GM12801 (cell line): Measurements from ENCODE around the gene SYMPK.

Experiments
- TF ChIP-seq, protein P1 (sequence below): IDR thresholded peaks from one replicate; pipeline ENCODE4 v1.5.1; 2011; ENCODE audit warnings: control low read depth; ENCODE audit not compliant: insufficient read length; ENCODE audit errors: extremely low read depth

SYMPK gene

DNA sequence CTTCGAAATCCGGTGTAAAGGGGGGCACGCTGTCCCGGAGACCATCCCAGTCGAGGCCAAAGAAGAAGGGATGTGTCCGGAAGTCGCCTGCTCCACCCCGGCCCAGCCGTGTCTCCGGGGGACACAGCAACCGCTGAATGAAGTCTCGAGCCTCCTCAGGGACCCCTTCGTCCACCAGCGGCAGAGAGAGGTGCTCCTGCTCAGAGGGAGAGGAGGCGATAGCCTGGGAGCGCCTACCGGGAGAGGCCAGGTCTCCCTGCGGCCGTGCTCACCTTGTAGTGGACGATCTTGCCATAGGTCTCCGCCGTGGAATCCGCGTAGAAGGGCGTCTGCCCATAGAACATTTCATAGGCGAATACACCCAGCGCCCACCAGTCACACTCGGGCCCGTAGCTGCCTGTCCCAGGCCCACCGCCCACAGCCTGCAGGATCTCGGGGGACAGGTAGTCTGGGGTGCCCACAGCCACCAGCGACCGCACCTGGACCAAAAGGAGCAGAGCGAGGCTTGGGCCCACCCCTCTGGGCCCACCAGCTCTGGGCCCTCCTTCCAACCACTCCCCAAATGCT lies 85.5 kb downstream of the SYMPK start:
- TF ChIP-seq, protein P1, sequence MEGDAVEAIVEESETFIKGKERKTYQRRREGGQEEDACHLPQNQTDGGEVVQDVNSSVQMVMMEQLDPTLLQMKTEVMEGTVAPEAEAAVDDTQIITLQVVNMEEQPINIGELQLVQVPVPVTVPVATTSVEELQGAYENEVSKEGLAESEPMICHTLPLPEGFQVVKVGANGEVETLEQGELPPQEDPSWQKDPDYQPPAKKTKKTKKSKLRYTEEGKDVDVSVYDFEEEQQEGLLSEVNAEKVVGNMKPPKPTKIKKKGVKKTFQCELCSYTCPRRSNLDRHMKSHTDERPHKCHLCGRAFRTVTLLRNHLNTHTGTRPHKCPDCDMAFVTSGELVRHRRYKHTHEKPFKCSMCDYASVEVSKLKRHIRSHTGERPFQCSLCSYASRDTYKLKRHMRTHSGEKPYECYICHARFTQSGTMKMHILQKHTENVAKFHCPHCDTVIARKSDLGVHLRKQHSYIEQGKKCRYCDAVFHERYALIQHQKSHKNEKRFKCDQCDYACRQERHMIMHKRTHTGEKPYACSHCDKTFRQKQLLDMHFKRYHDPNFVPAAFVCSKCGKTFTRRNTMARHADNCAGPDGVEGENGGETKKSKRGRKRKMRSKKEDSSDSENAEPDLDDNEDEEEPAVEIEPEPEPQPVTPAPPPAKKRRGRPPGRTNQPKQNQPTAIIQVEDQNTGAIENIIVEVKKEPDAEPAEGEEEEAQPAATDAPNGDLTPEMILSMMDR: no peak

DNA sequence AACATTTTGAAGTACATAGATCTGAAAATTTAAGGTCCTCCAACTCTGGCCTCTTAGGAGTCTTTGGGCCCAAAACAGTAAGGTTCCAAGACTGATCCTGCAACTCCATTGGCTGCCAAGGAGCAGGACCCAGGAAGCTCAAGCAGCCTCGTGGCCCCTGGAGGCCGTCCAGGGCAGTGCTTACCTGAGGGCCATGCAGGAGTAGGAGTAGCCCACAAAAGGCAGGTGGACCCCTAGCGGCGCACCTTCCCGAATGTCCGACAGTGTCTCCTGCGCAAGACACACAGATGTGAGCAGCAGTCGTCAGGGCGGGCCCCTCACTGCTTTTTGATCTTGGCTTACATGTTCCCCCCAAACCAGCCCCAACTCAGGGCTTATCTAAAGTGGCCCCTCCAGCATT lies 88.2 kb downstream of the SYMPK start:
- TF ChIP-seq, protein P1: no peak

DNA sequence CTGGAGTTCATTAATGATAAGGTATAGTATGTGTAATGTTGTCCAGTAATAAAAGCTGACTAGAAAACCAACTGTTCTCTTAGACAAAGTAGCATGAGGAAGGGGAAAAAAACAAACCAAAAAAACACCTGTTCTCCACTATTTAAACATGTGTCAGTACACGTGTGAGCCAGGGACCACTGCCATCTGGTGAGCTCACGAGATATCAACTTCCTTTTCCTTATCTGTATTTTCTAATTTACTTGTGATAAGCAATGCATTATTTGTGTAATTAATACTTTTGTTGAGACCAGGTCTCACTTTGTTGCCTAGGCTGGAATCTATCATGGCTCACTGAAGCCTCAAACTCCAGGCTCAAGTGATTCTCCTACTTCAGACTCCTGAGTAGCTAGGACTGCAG lies 89.6 kb downstream of the SYMPK start:
- TF ChIP-seq, protein P1: no peak

DNA sequence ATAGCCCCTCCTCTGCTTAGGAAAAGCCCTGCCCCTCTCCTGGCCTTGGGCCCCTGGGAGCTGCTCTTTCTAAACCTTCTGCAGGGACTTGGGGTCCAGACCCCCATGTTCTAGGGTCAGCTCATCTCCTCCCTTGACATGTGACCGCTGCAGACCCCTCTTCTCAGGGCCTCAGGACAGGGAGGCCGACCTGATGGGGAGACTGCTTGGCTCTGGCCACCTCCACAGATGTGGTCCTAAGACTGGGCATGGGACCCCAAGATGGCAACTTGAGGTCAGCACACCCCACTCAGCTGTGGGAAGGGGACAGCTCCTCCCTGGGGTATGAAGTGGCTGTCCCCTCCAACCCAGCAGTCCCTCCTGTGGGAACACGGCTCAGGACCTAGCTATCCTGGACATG lies 90.0 kb downstream of the SYMPK start:
- TF ChIP-seq, protein P1: no peak

DNA sequence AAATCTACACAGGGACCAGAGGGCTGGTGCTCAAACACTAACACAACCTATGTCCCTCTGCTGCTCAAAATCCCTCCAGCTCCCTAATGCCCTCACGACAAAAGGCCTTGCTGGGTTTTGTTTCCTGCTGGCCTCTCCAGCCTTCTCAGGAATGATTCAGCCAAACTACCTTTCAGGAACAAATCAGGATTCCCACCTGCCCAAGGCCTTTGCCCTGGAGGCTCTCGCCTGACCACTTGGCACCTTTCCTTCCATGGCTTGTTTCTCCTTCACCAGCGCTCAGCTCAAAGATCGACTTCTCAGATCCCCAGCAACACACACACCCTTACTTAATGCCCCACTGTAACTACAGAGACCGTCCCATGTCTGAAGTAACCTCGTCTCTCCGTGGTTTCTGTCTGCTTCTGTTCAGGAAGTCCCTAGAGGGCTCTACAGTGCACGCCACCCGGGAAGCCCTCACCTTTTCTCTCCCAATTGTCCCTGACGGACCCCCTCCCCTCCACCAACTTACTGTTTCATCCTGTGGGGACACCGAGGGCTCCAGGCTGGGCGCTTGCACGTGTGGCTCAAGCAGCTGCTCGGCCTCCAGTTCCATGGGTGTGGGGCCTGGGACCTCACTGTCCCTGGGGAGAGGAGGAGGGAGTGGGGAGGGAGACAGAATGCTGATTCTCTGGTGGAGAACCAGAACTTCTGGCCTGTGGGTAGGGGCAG lies 90.7 kb downstream of the SYMPK start:
- TF ChIP-seq, protein P1: no peak

DNA sequence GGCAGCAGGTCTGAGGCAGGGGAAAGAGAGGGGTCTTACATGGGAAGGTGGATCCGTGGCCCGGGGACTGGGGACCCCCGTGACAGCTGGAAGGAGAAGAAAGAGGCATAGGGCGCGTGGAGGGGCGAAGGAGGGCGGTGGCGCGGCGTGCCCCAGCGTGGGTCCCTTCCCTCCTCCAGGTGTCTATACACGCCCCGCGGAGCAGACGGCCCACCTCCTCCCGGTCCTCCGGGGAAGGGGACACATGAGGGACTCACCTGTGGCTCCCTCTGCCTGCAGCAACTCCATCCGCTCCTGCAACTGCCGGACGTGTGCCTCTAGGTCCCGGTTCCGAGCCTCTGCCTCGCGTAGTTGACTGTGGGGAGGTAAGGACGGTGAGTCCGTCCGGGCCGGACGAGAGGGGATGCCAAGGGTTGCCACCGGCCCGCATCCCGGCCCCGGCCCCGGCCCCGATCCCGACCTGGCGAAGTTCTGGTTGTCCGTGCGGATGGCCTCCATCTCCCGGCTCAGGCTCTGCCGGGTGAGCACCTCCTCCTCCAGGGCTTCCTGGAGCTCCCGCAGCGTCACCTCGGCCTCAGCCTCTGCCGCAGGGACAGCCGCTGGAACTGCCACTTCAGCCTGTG lies 91.5 kb downstream of the SYMPK start:
- TF ChIP-seq, protein P1: no peak

DNA sequence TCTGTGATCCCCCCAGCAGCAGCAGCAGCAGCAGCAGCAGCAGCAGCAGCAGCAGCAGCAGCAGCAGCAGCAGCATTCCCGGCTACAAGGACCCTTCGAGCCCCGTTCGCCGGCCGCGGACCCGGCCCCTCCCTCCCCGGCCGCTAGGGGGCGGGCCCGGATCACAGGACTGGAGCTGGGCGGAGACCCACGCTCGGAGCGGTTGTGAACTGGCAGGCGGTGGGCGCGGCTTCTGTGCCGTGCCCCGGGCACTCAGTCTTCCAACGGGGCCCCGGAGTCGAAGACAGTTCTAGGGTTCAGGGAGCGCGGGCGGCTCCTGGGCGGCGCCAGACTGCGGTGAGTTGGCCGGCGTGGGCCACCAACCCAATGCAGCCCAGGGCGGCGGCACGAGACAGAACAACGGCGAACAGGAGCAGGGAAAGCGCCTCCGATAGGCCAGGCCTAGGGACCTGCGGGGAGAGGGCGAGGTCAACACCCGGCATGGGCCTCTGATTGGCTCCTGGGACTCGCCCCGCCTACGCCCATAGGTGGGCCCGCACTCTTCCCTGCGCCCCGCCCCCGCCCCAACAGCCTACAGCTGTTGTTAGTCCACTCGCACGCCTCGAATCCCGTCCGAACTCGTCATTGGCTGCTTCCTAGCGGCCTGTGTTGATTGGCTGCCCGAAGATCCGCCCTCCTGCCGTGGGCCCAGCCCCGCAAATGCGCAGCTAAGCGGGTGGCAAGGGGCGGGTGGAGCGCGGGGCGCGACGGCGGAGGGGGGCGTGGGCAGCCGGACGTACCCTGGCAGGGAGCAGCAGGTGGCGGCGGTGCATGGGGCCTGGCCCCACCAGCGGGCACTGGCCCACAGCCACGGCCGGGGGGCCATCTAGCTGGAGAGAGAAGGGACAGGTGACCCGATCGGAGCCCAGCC lies 92.5 kb downstream of the SYMPK start:
- TF ChIP-seq, protein P1: no peak
